Fibroblast of pulmonary artery (primary cell): Measurements from ENCODE around the gene LRRC2.
"Not testable (repeated sequence)": the region's sequence is repeated elsewhere in the genome, so short reads cannot be mapped to it uniquely, and the experiment has no call there.

Experiments
- DNase-seq: peaks from one replicate; pipeline ENCODE4 v3.0.0-alpha.2; 2010; ENCODE audit warnings: low read depth
- H3K4me3 ChIP-seq: replicated peaks from 2 replicates; pipeline ENCODE4 v1.5.1; 2011; ENCODE audit warnings: low read depth, mild to moderate bottlenecking, control low read depth, low read length, moderate library complexity
- TF ChIP-seq, protein P1 (sequence below): IDR thresholded peaks from 2 replicates; pipeline ENCODE4 v1.5.1; 2011; ENCODE audit warnings: mild to moderate bottlenecking, control low read depth, low read length, inconsistent platforms; ENCODE audit errors: missing control alignments

Gene LRRC2

GRCh38 chr3:46579756-46580286 is 13.7 kb upstream of the LRRC2 start:
- H3K4me3 ChIP-seq: no peak overlapping the region
- TF ChIP-seq, protein P1, sequence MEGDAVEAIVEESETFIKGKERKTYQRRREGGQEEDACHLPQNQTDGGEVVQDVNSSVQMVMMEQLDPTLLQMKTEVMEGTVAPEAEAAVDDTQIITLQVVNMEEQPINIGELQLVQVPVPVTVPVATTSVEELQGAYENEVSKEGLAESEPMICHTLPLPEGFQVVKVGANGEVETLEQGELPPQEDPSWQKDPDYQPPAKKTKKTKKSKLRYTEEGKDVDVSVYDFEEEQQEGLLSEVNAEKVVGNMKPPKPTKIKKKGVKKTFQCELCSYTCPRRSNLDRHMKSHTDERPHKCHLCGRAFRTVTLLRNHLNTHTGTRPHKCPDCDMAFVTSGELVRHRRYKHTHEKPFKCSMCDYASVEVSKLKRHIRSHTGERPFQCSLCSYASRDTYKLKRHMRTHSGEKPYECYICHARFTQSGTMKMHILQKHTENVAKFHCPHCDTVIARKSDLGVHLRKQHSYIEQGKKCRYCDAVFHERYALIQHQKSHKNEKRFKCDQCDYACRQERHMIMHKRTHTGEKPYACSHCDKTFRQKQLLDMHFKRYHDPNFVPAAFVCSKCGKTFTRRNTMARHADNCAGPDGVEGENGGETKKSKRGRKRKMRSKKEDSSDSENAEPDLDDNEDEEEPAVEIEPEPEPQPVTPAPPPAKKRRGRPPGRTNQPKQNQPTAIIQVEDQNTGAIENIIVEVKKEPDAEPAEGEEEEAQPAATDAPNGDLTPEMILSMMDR: no peak
- DNase-seq: no peak

- TF ChIP-seq, protein P1: no peak
- no peak overlapping the region for H3K4me3 ChIP-seq
- no peak for DNase-seq
These were observed 13.1 kb upstream of the LRRC2 start for GRCh38 chr3:46578973-46579755.

DNA sequence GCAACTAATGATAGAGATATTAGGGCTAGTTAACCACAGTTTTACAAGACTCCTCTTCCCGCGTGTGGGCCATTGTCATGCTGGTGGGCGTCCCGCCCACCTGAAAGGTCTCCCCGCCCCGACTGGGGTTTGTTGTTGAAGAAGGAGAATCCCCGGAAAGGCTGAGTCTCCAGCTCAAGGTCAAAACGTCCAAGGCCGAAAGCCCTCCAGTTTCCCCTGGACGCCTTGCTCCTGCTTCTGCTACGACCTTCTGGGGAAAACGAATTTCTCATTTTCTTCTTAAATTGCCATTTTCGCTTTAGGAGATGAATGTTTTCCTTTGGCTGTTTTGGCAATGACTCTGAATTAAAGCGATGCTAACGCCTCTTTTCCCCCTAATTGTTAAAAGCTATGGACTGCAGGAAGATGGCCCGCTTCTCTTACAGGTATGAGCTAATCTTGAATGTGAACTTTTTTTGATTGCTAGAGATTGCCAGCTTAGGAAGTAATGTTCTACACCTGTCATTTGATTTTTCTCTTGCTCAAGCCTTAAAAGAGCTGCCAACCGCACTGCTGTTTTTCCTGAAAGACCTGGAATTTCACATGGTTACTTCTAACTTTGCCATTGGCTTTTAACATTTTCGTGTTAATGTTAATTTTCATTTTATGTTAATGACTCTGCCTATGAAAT is 11.6 kb upstream of the LRRC2 start:
- not testable (repeated sequence) for DNase-seq, H3K4me3 ChIP-seq

GRCh38 chr3:46576879-46577278 is 10.8 kb upstream of the LRRC2 start:
- TF ChIP-seq, protein P1: no peak
- no peak overlapping the region for H3K4me3 ChIP-seq
- no peak for DNase-seq

DNA sequence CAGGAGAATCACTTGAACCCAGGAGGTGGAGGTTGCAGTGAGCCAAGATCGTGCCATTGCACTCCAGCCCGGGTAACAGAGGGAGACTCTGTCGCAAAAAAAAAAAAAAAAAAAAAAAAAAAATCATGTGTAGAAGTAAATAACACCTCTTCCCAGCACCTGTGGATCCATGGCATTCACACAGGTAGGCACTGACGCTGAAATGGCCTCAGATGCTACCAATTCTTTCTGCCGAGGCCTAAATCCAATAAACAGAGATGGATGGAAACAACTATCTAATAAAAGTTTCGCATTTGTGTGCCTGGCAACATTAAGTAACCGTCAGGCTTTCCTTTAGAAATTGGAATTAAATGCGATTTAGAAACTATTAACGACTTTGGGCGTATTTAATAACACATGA is 10.3 kb upstream of the LRRC2 start:
- no peak for DNase-seq
- no peak overlapping the region for H3K4me3 ChIP-seq

DNA sequence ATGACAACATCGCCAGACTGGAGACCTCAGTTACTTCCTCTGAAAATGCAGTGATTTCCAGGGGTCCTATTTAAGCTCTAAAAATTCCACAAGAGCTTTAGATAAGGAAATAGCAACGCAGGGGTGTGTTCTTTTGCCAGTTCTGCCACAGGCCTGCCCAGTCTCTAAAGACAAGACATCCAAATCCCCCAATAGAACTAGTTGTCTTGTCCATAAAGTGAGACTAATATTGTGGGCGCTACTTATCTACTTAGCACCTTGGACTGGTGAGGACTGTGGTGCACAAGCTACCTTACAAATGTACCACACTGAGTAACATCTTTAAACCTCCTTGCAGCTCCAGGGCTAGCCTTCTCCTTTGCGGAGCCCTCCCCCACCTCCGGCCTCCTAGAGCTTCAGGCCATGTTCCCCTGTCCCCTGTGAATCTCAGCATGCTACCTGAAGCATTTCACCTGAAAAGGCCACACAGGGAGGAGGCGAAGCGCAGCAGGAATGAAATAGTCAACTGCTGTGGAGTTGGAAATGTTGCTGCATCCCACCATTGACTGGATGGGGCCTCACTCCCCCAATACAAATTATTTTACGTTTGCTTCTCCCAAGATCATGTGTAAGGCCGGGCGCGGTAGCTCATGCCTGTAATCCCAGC is 9.6 kb upstream of the LRRC2 start:
- TF ChIP-seq, protein P1: no peak
- no peak for DNase-seq
- no peak overlapping the region for H3K4me3 ChIP-seq

More for the DNA sequence above, 10.3 kb upstream of the LRRC2 start:
- TF ChIP-seq, protein P1: no peak
